SK-N-SH treated with all-trans-retinoic acid at 6 μM for 48 hours (cell line): ENCODE data around the gene TMEM208.

Source experiments
- CSDC2 ChIP-seq: fragments of 250-450 bp; sonication (Bioruptor Pico); IDR thresholded peaks from 2 replicates; pipeline ENCODE4 v1.5.0; 2020; ENCODE audit warnings: mild to moderate bottlenecking, moderate library complexity
- ISL1 ChIP-seq: fragments of 250-450 bp; sonication (Bioruptor Pico); IDR thresholded peaks from 2 replicates; pipeline ENCODE4 v2.1.2; 2022; ENCODE audit warnings: mild to moderate bottlenecking, moderate library complexity
- RARB ChIP-seq: fragments of 250-450 bp; sonication (Bioruptor Pico); IDR thresholded peaks from 2 replicates; pipeline ENCODE4 v1.8.0; 2021; ENCODE audit warnings: mild to moderate bottlenecking, moderate library complexity
- ZFP30 ChIP-seq: fragments of 450-650 bp; formaldehyde crosslinking; IDR thresholded peaks from 2 replicates; pipeline ENCODE4 v1.5.0; 2022; ENCODE audit warnings: mild to moderate bottlenecking, moderate library complexity
- ZNF70 ChIP-seq: fragments of 450-650 bp; formaldehyde crosslinking; IDR thresholded peaks from 2 replicates; pipeline ENCODE4 v1.5.0; 2020; ENCODE audit warnings: mild to moderate bottlenecking, moderate library complexity
- ZNF8 ChIP-seq: fragments of 450-650 bp; formaldehyde crosslinking; IDR thresholded peaks from 2 replicates; pipeline ENCODE4 v1.5.0; 2020; ENCODE audit warnings: mild to moderate bottlenecking, moderate library complexity
- TF ChIP-seq, protein P1 (sequence below): fragments of 250-450 bp; sonication (Bioruptor Pico); IDR thresholded peaks from 2 replicates; pipeline ENCODE4 v1.5.1; 2020; ENCODE audit warnings: low read depth, mild to moderate bottlenecking, moderate library complexity
- TF ChIP-seq, protein P2 (sequence below): fragments of 250-450 bp; sonication (Bioruptor Pico); IDR thresholded peaks from 2 replicates; pipeline ENCODE4 v1.8.0; 2021; ENCODE audit warnings: low read depth, mild to moderate bottlenecking, moderate library complexity, borderline replicate concordance
- TF ChIP-seq, protein P3 (sequence below): fragments of 250-450 bp; sonication (Bioruptor Pico); IDR thresholded peaks from 2 replicates; pipeline ENCODE4 v1.8.0; 2020; ENCODE audit warnings: mild to moderate bottlenecking, moderate library complexity, borderline replicate concordance

DNA sequence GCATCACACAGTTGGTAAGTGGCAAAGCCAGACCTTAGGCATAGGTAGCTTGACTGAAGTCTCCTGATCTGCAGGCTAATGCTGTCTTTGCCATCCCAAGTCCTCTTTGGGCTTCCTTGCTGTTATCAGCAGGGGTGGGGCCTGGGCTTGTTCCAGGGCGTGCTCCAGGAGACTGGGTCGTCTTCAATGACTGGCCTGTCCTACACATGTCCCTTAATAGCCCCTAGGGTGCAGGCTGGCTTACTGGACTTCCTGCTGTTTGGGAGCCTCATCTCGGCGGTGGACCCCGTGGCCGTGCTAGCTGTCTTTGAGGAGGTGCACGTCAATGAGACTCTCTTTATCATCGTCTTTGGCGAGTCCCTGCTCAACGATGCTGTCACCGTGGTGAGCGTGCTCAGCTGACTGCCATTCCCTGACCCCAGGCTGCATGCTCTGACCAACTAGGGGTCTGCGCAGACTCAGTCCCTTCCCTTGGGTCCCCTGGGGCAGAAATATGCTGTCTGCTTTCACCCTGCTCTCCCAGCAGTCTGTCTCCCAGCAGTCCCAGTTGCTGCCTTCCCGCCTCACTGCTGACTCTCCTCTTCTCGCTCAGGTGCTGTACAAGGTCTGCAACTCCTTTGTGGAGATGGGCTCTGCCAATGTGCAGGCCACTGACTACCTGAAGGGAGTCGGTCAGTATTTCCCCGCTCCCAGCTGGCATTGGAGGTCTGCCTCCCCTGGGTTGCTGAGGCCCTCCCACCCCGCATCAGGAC is 28.0 kb downstream of the TMEM208 start:
- TF ChIP-seq ZFP30 (CRISPR knock-in tag) (no peak), ZNF8 (CRISPR knock-in tag) (no peak), RARB (CRISPR knock-in tag) (no peak), ZNF70 (no peak), ISL1 (CRISPR knock-in tag) (no peak), CSDC2 (CRISPR knock-in tag) (no peak)
- TF ChIP-seq, protein P1, sequence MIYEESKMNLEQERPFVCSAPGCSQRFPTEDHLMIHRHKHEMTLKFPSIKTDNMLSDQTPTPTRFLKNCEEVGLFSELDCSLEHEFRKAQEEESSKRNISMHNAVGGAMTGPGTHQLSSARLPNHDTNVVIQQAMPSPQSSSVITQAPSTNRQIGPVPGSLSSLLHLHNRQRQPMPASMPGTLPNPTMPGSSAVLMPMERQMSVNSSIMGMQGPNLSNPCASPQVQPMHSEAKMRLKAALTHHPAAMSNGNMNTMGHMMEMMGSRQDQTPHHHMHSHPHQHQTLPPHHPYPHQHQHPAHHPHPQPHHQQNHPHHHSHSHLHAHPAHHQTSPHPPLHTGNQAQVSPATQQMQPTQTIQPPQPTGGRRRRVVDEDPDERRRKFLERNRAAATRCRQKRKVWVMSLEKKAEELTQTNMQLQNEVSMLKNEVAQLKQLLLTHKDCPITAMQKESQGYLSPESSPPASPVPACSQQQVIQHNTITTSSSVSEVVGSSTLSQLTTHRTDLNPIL (CRISPR knock-in tag) = no peak
- TF ChIP-seq, protein P2, sequence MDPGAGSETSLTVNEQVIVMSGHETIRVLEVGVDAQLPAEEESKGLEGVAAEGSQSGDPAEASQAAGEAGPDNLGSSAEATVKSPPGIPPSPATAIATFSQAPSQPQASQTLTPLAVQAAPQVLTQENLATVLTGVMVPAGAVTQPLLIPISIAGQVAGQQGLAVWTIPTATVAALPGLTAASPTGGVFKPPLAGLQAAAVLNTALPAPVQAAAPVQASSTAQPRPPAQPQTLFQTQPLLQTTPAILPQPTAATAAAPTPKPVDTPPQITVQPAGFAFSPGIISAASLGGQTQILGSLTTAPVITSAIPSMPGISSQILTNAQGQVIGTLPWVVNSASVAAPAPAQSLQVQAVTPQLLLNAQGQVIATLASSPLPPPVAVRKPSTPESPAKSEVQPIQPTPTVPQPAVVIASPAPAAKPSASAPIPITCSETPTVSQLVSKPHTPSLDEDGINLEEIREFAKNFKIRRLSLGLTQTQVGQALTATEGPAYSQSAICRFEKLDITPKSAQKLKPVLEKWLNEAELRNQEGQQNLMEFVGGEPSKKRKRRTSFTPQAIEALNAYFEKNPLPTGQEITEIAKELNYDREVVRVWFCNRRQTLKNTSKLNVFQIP = no peak
- TF ChIP-seq, protein P3, sequence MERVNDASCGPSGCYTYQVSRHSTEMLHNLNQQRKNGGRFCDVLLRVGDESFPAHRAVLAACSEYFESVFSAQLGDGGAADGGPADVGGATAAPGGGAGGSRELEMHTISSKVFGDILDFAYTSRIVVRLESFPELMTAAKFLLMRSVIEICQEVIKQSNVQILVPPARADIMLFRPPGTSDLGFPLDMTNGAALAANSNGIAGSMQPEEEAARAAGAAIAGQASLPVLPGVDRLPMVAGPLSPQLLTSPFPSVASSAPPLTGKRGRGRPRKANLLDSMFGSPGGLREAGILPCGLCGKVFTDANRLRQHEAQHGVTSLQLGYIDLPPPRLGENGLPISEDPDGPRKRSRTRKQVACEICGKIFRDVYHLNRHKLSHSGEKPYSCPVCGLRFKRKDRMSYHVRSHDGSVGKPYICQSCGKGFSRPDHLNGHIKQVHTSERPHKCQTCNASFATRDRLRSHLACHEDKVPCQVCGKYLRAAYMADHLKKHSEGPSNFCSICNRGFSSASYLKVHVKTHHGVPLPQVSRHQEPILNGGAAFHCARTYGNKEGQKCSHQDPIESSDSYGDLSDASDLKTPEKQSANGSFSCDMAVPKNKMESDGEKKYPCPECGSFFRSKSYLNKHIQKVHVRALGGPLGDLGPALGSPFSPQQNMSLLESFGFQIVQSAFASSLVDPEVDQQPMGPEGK (CRISPR knock-in tag) = no peak
